ENCODE data around the gene CLCA2.

Gene CLCA2

DNA sequence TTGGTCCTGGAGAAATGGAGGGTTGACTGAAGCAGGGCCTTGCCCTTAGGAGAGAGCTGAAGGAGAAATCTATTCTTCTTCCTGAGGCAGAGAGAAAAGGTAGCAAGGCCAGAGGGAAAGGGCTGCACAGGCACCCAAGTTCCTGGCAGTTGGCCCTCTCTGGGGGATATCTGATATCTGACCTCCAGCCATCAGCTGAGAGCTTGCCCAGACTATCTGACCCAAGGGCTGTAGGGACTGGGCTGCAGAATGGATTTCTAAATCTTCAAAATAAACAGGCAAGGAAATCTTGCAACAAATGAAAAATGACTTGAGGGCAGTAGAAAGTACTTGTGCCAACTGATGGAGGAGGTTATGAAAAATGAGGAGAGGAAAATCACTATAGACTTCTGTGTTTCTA is 498 bp upstream of the CLCA2 start:
- Histone ChIP-seq H3F3A (ENCODE audit: low read depth) (no peaks in the 10 kb centered on the region), H3K4me3 (ENCODE audit: low read length, poor library complexity, severe bottlenecking) (no peak overlapping the region), H3K4me1 (ENCODE audit: insufficient read depth, low read length, poor library complexity, severe bottlenecking) (no peaks in the 10 kb centered on the region), H3K4me2 (ENCODE audit: low read depth, low read length, poor library complexity, severe bottlenecking) (no peak overlapping the region), H3K9ac (ENCODE audit: low read depth, low read length, poor library complexity, severe bottlenecking) (no peak overlapping the region), H2AFZ (ENCODE audit: low read length) (no peak overlapping the region), H3K79me2 (ENCODE audit: insufficient read depth, low read length) (no peaks in the 10 kb centered on the region), H3K27me3 (ENCODE audit: insufficient read depth, low read length, poor library complexity, severe bottlenecking) (no peaks in the 10 kb centered on the region), H3K36me3 (ENCODE audit: insufficient read depth, low read length) (no peaks in the 10 kb centered on the region), H3K9me2 (replicated peaks; ENCODE audit: low read depth, low read length) (no peaks in the 10 kb centered on the region), H3K9me3 (ENCODE audit: insufficient read depth, low read depth, low read length) (no peaks in the 10 kb centered on the region), H4K20me1 (ENCODE audit: insufficient read depth, low read length, poor library complexity, severe bottlenecking) (no peaks in the 10 kb centered on the region)
- TF ChIP-seq, protein P1, sequence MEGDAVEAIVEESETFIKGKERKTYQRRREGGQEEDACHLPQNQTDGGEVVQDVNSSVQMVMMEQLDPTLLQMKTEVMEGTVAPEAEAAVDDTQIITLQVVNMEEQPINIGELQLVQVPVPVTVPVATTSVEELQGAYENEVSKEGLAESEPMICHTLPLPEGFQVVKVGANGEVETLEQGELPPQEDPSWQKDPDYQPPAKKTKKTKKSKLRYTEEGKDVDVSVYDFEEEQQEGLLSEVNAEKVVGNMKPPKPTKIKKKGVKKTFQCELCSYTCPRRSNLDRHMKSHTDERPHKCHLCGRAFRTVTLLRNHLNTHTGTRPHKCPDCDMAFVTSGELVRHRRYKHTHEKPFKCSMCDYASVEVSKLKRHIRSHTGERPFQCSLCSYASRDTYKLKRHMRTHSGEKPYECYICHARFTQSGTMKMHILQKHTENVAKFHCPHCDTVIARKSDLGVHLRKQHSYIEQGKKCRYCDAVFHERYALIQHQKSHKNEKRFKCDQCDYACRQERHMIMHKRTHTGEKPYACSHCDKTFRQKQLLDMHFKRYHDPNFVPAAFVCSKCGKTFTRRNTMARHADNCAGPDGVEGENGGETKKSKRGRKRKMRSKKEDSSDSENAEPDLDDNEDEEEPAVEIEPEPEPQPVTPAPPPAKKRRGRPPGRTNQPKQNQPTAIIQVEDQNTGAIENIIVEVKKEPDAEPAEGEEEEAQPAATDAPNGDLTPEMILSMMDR (conservative IDR thresholded peaks at IDR 0.05; ENCODE audit: low read length) = no peak
- no peak for TF ChIP-seq EZH2phosphoT487 (IDR thresholded peaks at IDR 0.05; ENCODE audit: borderline replicate concordance)

GRCh38 chr1:86429122-86429725 is 5.3 kb downstream of the CLCA2 start:
- Histone ChIP-seq H4K20me1 (ENCODE audit: insufficient read depth, low read length, poor library complexity, severe bottlenecking) (no peaks in the 10 kb centered on the region), H3K4me1 (ENCODE audit: insufficient read depth, low read length, poor library complexity, severe bottlenecking) (no peaks in the 10 kb centered on the region), H3K36me3 (ENCODE audit: insufficient read depth, low read length) (no peaks in the 10 kb centered on the region), H3K79me2 (ENCODE audit: insufficient read depth, low read length) (no peaks in the 10 kb centered on the region), H3K9me2 (replicated peaks; ENCODE audit: low read depth, low read length) (no peaks in the 10 kb centered on the region), H3K27me3 (ENCODE audit: insufficient read depth, low read length, poor library complexity, severe bottlenecking) (no peaks in the 10 kb centered on the region), H2AFZ (ENCODE audit: low read length) (no peak overlapping the region), H3K4me3 (ENCODE audit: low read length, poor library complexity, severe bottlenecking) (no peak overlapping the region), H3K9ac (ENCODE audit: low read depth, low read length, poor library complexity, severe bottlenecking) (no peak overlapping the region), H3F3A (ENCODE audit: low read depth) (no peaks in the 10 kb centered on the region), H3K9me3 (ENCODE audit: insufficient read depth, low read depth, low read length) (no peaks in the 10 kb centered on the region), H3K4me2 (ENCODE audit: low read depth, low read length, poor library complexity, severe bottlenecking) (no peak overlapping the region)
- no peak for TF ChIP-seq EZH2phosphoT487 (IDR thresholded peaks at IDR 0.05; ENCODE audit: borderline replicate concordance)
- TF ChIP-seq, protein P1 (conservative IDR thresholded peaks at IDR 0.05; ENCODE audit: low read length) = no peak

- Histone ChIP-seq H3K9me3 (ENCODE audit: insufficient read depth, low read depth, low read length) (no peaks in the 10 kb centered on the region), H4K20me1 (ENCODE audit: insufficient read depth, low read length, poor library complexity, severe bottlenecking) (no peaks in the 10 kb centered on the region), H3K79me2 (ENCODE audit: insufficient read depth, low read length) (no peaks in the 10 kb centered on the region), H3F3A (ENCODE audit: low read depth) (no peaks in the 10 kb centered on the region), H3K4me3 (ENCODE audit: low read length, poor library complexity, severe bottlenecking) (no peak overlapping the region), H3K9me2 (replicated peaks; ENCODE audit: low read depth, low read length) (no peaks in the 10 kb centered on the region), H3K4me2 (ENCODE audit: low read depth, low read length, poor library complexity, severe bottlenecking) (no peak overlapping the region), H3K36me3 (ENCODE audit: insufficient read depth, low read length) (no peaks in the 10 kb centered on the region), H3K4me1 (ENCODE audit: insufficient read depth, low read length, poor library complexity, severe bottlenecking) (no peaks in the 10 kb centered on the region), H3K27me3 (ENCODE audit: insufficient read depth, low read length, poor library complexity, severe bottlenecking) (no peaks in the 10 kb centered on the region), H3K9ac (ENCODE audit: low read depth, low read length, poor library complexity, severe bottlenecking) (no peak overlapping the region), H2AFZ (ENCODE audit: low read length) (no peak overlapping the region)
- TF ChIP-seq EZH2phosphoT487 (IDR thresholded peaks at IDR 0.05; ENCODE audit: borderline replicate concordance) = no peak
These were observed 5.9 kb downstream of the CLCA2 start for GRCh38 chr1:86429835-86430234.

GRCh38 chr1:86430376-86430775 is 6.4 kb downstream of the CLCA2 start:
- Histone ChIP-seq H3K27me3 (ENCODE audit: insufficient read depth, low read length, poor library complexity, severe bottlenecking) (no peaks in the 10 kb centered on the region), H3K36me3 (ENCODE audit: insufficient read depth, low read length) (no peaks in the 10 kb centered on the region), H3K4me3 (ENCODE audit: low read length, poor library complexity, severe bottlenecking) (no peak overlapping the region), H3F3A (ENCODE audit: low read depth) (no peaks in the 10 kb centered on the region), H2AFZ (ENCODE audit: low read length) (no peak overlapping the region), H3K79me2 (ENCODE audit: insufficient read depth, low read length) (no peaks in the 10 kb centered on the region), H3K4me1 (ENCODE audit: insufficient read depth, low read length, poor library complexity, severe bottlenecking) (no peaks in the 10 kb centered on the region), H3K9me3 (ENCODE audit: insufficient read depth, low read depth, low read length) (no peaks in the 10 kb centered on the region), H3K9me2 (replicated peaks; ENCODE audit: low read depth, low read length) (no peaks in the 10 kb centered on the region), H3K9ac (ENCODE audit: low read depth, low read length, poor library complexity, severe bottlenecking) (no peak overlapping the region), H3K4me2 (ENCODE audit: low read depth, low read length, poor library complexity, severe bottlenecking) (no peak overlapping the region), H4K20me1 (ENCODE audit: insufficient read depth, low read length, poor library complexity, severe bottlenecking) (no peaks in the 10 kb centered on the region)
- no peak for TF ChIP-seq EZH2phosphoT487 (IDR thresholded peaks at IDR 0.05; ENCODE audit: borderline replicate concordance)
- TF ChIP-seq, protein P1 (conservative IDR thresholded peaks at IDR 0.05; ENCODE audit: low read length) = no peak
